HT1080 (cell line): Measurements from ENCODE around the gene CNOT10. TPM values are rescaled to one million over a fixed set of nuclear protein-coding genes. Genes with fewer than 3 reads are reported as not detected.
A peak's percentile ranks its signal among the peaks of the same experiment; 100 is the strongest.
"Not testable (repeated sequence)": the region's sequence is repeated elsewhere in the genome, so short reads cannot be mapped to it uniquely, and the experiment has no call there.

ENCODE experiments used
- DNase-seq: peaks from one replicate; pipeline ENCODE4 v3.0.0-alpha.2; 2015; ENCODE audit warnings: low read depth
- total RNA-seq: library from RNA; depleted of rRNA; stranded (reverse); fragments of >200 nt; shearing (Covaris generic); gene quantifications from 2 replicates; pipeline ENCODE4 v1.2.3, GENCODE V29; 2014

The CNOT10 gene
- total RNA-seq, 1 experiment from 2014 or later, result 41.2 TPM

DNA sequence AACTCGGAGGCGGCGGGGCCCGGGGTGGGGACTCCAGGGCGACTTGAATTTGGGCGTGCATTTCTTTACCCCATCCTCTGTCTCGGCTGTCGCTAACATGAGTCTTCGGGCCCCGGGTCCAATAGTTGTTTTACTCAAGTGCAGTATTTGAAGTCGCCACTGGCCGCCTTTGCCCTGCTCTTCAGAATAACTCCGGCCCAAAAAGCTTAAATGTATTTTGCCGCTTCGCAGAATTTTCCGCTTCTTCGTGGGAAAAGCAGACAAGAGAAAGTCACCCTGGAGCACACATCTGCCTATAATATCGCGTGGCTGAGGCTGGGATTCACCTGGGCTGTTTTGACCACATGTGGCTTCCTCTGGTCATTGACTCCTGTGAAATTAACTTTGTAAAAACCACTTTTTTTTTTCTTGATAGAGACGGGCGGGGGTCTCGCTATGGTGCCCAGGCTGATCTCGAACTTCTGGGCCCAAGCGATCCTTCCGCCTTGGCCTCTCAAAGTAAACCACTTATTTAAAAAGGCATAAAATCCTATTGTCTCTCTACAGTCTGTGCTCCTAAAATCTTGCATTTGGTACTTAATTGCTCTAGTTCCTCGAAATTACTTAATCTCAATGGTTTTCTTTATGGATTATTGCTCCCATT lies 676 bp downstream of the CNOT10 start:
- peak; percentile 20 for DNase-seq

DNA sequence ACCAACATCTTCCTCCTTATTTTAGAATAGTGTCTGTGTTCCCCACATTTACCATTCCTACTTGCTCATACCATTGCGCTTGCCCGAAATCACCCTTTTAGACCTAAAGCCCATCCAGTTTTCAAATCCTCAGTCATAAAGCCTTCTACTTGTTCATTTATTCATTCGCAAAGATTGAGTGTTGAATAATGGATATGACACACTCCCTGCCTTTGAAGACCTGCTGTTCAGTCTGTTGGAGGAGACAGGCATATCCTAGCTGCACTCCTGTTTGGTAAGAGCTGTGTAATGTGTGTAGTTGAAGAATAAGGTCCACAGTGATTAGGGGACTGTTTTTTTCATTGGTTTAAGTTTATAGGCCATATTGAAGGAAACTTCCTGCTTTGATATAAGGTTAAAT lies 1.7 kb downstream of the CNOT10 start:
- DNase-seq, result no peak

DNA sequence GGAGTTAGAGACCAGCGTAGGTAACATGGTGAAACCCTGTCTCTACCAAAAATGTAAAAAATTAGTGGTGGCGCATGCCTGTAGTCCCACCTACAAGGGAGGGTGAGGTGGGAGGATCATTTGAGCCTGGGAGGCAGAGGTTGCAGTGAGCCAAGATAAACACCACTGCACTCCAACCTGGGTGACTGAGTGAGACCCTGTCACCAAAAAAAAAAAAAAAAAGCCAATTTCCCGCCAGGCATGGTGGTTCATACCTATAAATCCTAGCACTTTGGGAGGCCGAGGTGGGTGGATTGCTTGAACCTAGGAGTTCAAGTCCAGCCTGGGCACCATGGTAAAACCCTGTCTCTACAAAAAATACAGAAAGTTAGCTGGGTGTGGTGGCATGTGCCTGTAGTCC lies 6.9 kb downstream of the CNOT10 start:
- no peak for DNase-seq

DNA sequence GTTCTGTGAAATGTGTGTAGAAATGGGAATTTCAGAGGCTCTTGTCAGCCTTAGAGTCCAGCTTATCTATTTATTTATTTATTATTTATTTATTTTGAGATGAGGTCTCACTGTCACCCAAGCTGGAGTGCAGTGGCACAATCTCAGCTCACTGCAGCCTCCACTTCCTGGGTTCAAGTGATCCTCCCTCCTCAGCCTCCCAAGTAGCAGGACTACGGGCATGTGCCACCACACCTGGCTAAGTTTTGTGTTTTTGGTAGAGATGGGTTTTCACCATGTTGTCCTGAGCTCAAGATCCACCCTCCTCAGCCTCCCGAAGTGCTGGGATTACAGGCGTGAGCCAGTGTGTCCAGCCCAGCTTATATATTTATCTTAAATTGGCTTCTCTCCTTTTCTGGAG lies 11.5 kb downstream of the CNOT10 start:
- DNase-seq, result no peak

DNA sequence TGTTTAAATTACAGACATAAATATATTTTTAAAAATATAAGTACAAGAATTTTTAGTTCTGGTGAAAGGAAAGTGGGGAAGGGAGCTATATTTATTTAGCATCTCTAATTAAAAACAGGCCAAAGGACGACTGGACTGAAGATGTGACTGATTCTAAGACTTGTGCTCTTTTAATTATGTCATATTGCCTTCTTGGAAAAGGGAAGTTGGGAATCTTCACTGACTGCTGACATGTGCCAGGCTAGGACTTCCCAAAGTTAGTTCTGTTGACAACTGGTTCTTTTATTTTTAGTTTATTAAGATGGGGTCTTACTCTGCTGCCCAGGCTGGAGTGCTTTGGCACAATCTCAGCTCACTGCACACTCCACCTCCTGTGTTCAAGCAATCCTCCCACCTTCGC lies 13.5 kb downstream of the CNOT10 start:
- DNase-seq, result no peak

DNA sequence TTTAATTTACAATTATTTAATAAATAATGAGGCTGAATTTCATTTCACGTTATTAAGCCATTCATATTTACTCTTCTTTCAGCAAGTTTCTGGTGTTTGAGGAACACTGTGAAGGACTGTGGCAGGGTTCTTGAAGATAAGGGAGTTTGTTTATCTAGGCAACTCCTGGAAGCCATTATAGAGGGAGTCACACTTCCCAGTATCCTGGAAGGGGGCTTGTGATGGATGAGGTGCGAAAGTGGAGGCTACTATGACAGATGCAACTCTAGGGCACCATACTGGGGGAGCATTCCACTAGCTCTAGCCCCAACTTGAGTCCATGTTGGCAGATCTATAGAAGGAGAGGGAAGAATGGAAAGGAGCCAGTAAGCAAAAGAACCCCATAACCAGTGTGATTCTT lies 14.4 kb downstream of the CNOT10 start:
- DNase-seq, result no peak

DNA sequence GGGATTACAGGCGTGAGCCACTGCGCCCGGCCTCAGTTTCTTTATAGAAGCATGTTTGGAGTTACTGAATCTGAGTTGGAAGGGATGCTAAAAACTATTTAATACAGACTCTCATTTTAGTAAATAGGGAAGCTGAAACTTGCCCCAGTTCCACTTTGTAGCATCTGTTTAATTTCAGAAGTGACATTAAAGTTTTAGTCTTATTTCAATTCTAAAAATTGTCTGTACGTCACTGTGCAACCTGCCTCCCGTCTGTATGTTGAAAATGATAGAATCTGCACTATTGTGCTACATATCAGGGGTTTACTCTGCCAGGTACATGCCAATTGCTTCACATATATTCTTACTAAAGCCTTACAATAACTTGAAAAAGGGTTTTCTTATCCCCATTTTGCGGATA lies 15.3 kb downstream of the CNOT10 start:
- no peak for DNase-seq

DNA sequence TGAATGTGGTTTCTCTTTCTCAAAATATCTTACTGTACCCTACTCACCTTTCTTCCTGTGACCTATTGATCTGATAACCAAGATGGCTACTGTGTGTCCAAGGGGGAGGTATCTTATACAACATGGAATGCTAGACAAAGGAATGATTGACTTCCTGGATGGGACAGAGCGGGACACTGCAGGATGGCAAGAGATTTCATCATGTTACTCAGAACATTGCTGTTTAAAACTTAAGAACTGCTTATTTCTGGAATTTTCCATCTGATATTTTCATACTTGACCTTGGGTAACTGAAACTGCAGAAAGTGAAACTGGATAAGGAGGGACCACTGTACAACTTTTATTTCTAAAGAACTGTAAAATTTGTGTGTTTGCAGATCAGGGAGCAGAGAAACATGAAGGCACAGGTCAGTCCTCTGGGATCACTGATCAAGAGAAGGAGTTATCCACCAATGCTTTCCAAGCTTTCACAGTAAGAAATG lies 18.5 kb downstream of the CNOT10 start:
- no peak for DNase-seq

DNA sequence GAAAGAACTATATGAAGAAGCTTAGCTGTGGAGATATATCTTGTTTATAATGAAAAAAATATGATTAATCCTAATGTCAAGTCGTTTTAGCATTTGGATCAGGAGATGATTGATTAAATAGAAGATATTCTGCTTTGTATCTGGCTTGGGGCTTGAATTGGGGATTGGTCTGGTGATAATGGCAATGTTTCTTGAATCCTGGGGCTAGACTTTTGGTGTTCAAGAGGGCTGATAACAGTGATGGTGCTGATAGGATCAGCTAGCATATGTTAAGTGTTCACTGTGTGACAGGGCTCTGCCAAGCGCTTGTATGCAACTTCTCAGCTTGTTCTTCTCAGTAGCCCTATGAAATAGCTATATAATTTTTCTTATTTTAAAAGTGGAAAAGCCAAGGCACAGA lies 20.2 kb downstream of the CNOT10 start:
- DNase-seq, result no peak

DNA sequence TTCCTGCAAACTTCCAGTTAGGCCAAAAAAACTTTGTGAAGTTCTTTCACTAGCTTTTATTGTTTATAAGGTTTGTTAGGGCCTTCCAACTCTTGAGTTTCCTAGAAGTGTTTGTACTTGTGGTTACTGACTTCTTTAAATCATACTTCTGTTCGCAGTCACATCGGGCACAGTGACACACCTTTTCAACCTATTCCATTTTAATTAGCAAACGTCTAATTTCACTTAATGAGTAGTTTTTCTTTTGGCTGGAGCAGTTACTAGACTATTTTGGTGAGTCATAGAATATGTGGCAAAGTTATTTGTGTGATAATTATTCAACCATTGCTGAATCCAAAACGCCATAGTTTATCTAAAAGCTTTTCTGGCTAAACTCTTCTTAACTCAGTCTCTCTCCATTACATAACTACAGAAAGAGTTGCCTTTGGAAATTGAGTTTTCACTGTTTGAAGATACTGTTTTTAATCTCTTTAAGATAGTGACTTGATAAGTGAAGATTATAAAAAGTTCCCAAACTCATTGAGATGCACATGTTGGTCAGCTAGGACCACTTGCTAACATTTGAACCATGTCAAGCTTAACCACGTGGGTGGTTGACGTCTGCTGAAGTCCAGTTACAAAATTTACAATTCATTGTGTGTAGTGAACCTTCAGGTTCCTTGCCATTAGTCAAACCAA lies 21.5 kb downstream of the CNOT10 start:
- no peak for DNase-seq

DNA sequence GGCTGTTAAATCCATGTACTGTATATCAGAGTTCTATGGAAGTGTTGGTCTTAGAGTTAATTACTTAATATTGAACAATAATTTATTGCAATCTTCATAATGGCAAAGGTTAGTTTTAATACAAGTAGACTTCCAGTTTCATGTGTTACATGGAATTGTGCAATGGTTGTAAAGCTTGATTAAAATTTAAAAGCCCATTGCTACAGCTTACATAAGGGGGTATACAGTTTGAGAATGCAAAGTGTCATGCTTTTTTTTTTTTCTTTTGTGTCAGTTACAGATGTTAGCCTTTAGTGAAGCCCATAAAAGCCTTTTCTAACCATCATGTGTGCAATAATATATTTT lies 22.0 kb downstream of the CNOT10 start:
- no peak for DNase-seq

DNA sequence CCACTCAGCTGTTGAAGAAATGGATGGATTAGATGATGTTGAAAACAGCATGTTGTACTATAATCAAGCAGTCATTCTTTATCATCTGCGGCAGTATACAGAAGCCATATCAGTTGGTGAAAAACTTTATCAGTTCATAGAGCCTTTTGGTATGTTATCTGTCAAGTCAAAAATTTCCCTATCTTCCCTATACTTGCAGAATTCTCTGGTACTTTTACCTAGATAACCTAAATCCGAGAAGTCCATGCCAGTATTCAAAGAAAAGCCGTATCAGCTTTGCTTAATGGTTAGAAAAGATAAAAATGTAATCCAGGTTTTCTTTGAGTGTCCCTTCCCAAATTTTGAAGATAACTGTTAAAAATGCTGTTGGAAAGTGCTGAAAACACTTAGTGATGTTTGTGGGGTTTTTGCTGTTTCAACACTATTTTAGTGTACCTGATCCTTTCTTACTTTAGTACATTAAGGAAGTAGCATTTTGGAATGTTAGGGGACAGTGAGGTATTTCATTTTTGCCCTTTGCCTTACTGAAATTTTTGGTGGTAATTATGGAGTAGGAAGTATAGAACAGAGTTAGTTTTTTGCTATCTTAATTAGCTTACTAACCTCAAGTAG lies 23.8 kb downstream of the CNOT10 start:
- no peak for DNase-seq

DNA sequence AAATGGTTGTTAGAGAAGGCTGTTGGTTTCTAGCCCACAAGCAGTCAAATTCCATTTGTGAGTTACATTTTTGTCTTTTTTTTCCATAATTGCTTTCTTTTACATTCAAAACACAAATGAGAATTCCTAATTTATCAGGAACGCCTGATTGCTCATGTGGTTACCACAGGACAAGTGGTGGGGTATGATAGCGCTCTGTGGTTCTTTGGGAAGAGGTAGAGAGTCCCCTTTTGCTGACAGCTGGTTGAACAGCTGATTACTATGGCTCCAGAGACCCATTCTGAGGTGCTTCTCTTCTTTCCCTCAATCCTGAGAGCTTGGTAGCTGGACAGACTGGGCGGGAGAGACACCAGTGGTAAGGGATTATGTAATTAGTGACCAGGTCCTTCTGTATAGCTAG lies 24.4 kb downstream of the CNOT10 start:
- no peak for DNase-seq

DNA sequence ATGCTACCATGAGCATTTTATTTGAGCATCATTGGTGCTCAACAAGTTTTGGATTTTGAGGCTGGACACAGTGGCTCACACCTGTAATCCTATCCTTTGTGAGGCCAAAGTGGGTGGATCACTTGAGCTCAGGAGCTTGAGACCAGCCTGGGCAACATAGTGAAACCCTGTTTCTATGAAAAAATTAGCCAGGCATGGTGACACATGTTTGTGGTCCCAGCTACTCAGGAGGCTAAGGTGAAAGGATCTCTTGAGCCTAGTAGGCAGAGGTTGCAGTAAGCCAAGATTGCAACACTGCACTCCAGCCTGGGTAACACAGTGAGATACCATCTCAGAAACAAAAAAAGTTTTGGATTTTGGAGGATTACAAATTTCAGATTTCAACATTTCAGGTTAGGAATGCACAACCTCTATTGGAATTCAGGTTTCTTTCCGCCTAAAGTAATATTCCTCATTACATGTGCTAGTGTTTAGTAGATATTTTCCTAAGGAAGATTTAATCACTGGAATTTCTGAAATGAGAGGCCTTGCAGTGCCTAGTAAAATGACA lies 27.6 kb downstream of the CNOT10 start:
- DNase-seq, result no peak

DNA sequence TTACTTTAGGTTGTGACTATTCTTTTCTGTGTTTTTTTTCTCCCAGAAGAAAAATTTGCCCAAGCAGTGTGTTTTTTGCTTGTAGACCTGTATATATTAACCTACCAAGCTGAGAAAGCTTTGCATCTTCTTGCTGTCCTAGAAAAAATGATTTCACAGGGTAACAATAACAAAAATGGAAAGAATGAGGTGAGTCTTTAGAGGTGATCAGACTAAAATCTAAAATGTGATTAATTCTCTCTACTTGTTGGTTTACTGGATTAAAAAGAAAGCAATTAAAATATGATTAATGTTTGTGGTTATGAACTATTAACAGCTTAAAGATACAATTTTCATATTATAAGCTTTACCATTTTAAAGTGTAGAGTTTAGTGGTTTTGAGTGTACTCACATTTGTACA lies 28.2 kb downstream of the CNOT10 start:
- no peak for DNase-seq

DNA sequence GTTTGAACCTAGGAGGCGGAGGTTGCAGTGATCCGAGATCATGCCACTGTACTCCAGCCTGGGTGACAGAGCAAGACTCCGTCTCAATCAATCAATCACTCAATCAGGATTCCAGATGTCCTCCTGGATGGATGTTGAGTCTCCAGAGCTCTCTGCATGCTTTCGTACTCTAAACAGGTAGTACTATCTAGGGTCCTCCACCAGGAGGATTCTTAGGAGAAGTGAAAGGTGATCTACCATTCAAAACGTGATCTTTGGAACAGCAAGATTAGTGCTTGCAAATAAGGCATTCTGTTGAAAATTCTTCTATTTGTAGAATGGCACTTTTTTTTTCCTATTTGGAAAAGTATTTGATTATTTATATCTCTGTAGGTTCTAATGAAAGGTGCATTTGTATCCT lies 34.3 kb downstream of the CNOT10 start:
- no peak for DNase-seq

DNA sequence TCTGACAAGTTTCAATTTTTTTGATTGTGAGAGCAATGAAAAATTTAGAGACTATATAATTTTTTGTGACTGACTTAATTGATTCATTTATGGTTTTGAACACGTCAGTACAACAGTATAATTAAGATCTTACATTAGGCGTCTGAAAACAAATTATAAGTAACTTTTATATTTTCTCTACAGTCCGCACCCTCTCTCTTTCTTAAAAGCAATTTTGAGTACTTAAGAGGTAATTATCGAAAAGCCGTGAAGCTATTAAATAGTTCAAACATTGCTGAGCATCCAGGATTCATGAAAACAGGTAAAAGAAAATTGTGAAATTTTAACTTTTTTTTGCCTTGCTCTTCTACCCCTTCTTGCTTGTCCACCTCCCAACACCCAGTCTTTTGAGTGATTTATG lies 34.9 kb downstream of the CNOT10 start:
- no peak for DNase-seq

DNA sequence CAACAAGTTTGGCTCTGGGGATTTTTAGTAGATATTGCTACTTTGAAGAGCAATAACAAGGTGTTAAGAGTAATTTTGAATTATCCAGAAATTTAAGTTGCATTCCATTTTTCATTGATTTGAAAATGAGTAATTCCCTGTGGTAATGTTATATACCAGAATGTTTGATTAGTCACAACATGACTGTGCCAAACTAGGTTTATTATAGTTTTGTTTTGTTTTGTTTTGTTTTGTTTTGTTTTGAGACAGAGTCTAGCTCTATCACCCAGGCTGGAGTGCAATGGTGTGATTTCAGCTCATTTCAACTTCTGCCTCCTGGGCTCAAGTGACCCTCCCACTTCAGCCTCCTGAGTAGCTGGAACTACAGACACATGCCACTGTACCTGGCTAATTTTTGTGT lies 40.7 kb downstream of the CNOT10 start:
- no peak for DNase-seq

DNA sequence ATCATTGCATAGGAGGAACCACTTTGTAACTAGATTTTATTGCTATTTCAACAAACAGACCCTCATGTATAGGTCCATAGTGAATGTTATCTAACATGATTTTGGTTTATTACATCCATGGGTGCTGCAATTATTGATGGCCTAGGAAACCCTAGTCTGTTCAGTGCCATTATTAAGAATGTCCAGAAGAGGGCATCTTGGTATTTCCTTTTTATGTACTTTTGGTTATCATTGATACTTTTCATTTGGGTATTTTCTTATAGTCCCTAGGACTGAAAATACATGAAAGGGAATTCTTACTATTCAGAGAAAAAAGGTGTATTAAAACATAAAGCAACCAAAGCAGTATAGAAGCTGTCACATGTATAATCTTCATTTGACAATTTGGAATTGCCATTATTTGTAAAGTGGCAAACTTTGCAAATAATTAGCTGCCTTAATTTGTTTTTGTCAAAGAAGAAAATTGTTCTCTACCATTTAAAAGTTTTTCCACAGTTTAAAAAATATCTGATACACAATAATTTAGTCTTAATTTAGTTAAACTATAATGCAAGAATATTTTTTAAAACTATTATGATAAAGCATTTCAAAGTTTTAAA lies 48.7 kb downstream of the CNOT10 start:
- DNase-seq, result peak; percentile 30

DNA sequence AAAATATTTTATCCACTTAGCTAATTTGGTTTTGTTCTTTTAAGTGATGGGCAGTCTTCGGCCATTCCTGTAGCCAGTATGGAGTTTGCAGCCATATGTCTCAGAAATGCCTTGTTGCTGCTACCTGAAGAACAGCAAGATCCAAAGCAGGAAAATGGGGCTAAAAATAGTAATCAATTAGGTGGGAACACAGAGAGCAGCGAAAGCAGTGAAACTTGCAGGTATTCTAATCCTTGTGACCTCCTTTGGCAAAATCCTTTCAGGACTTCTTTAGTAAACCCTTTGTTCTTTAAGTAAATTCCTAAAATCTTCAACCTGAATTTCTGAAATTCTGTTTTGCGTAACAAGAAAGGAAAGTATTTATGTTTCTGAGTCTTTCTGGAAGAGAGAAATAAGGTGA lies 49.8 kb downstream of the CNOT10 start:
- DNase-seq, result no peak

DNA sequence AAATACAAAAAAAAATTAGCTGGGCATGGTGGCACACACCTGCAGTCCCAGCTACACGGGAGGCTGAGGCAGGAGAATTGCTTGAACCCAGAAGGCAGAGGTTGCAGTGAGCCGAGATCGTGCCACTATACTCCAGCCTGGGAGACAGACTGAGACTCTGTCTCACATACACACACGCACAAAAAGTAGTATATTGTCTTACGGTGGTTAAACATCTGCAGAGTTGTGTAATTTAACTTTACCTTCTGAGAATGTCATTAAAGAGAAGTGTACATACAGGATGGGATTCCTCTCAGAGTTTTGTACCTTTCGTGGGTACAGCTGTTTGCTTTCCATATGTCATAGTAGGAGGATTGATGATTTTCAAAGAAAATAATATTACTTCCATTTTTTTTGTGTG lies 58.5 kb downstream of the CNOT10 start:
- DNase-seq, result not testable (repeated sequence)

DNA sequence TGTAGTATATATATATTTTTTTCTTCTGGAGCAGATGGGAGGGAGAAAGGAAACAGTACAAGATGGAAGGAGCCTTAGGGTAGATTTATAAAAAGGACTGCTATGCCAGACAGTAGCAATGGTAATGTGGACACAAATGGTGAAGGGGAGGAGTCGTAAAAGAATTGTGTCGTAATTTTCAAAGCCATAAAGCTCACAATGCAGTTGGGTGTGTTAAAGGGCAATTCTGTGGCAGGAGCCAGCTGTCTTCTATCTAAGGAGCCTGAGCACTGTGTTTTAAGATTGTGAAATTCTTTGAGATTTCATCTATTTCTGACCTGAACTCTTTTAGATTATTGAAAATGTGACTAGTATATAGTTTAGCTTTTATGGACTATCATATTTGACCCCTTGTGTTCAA lies 58.9 kb downstream of the CNOT10 start:
- DNase-seq, result no peak
